Lower leg skin (tissue), 3 donors: ENCODE measurements around the gene AK5.

Source experiments
- POLR2A ChIP-seq, 2 donors: fragments of 450-650 bp; IDR thresholded peaks; one replicate each; pipeline ENCODE4 v1.6.1; 2016 to 2017; ENCODE audit warnings: antibody characterized with exemption in 2 of 2, mild to moderate bottlenecking in 1 of 2, moderate library complexity in 1 of 2
- TF ChIP-seq, protein P1 (sequence below), 3 donors: fragments of 450-650 bp; IDR thresholded peaks; one replicate each; pipeline ENCODE4 v1.5.1; 2016; ENCODE audit warnings: antibody characterized with exemption in 3 of 3, mild to moderate bottlenecking in 3 of 3, moderate library complexity in 2 of 3

DNA sequence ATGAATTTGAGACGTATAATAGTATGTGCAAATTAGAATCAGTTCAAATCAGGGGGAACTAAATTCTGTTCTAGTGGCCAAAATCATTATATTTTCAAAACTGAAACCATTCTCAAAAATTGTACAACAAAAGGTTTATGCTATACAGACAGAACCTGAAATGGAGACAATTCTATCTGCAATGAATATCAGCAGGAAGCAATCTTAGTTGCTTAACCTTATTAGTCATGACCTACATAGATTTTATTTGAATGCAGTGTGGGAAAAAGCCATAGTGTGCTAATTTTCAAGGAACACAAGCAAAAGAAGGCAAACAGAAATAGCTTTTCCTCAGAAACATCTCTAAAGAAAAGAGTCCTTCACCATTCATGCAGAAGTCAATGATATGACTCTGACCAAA lies 6.5 kb downstream of the AK5 start:
- TF ChIP-seq, protein P1, sequence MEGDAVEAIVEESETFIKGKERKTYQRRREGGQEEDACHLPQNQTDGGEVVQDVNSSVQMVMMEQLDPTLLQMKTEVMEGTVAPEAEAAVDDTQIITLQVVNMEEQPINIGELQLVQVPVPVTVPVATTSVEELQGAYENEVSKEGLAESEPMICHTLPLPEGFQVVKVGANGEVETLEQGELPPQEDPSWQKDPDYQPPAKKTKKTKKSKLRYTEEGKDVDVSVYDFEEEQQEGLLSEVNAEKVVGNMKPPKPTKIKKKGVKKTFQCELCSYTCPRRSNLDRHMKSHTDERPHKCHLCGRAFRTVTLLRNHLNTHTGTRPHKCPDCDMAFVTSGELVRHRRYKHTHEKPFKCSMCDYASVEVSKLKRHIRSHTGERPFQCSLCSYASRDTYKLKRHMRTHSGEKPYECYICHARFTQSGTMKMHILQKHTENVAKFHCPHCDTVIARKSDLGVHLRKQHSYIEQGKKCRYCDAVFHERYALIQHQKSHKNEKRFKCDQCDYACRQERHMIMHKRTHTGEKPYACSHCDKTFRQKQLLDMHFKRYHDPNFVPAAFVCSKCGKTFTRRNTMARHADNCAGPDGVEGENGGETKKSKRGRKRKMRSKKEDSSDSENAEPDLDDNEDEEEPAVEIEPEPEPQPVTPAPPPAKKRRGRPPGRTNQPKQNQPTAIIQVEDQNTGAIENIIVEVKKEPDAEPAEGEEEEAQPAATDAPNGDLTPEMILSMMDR (IDR thresholded peaks at IDR 0.05): no peak
- TF ChIP-seq POLR2A (IDR thresholded peaks at IDR 0.05): no peak
